Hematopoietic multipotent progenitor cell treated with erythropoietin and hydrocortisone succinate and interleukin-3 and kit ligand, for 8 days (in vitro differentiated cells): ENCODE data around the gene BAD.

Experiments used
- DNase-seq: peaks from one replicate; pipeline ENCODE4 v3.0.0-alpha.2; 2015

Gene BAD

GRCh38 chr11:64227405-64227956 lies 57.0 kb downstream of the BAD start:
- DNase-seq = no peak

GRCh38 chr11:64226507-64227051 lies 57.9 kb downstream of the BAD start:
- DNase-seq = peak; percentile 79

DNA sequence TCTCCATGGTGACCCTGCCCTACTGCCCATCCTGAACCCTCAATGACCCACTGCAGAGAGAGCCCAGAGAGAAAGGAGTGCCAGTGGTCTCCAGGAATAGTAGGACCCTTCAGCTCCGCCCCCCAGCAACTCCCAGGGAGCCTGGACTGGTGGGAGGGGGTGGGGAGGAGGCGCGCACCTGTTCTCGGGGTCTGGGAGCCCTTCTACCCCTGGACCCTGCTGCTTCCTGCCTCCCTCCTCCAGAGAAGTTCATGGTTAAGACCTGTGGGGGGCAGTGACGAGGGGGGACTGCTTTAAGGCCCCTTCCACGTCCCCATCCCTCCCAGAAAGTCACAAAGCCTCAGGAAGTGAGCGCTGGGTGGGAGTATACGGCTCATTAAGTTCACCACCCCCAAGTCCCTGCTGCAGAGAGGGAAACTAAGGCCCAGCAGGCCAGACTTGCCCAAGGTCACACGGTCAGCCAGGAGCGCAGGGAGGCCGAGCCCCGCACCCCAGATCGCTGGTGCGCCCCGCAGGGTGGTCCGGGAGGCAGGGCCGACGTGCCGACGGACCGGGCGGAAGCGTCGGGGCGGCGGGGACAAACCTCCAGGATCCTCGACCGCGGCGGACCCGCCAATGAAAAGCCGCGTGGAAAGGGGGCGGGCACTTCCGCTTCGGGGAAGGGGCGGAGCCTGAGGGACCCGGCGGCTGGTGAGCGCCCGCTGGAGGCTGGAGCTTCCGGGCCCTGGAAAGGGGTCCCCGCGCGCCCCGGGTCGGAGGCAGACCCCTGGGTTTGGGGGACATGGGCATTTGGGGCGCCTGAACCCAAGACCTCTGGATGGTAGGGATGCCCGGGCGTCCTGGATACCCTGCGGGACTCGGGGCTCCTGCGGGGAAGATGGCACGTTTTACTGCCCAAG lies 58.6 kb downstream of the BAD start, which contains the start of the genes NUDT22 and TRPT1:
NUDT22 (plus strand) TSS at position 667 of the 899 bp plus-strand sequence. CDS start 379 bp downstream, outside the sequence.
TRPT1 (minus strand) TSS at position 579 of the 899 bp plus-strand sequence; CDS start at position 253, 326 bp downstream.
- peak; percentile 87 for DNase-seq

GRCh38 chr11:64224891-64225607 lies 59.4 kb downstream of the BAD start:
- peak; percentile 6 for DNase-seq

DNA sequence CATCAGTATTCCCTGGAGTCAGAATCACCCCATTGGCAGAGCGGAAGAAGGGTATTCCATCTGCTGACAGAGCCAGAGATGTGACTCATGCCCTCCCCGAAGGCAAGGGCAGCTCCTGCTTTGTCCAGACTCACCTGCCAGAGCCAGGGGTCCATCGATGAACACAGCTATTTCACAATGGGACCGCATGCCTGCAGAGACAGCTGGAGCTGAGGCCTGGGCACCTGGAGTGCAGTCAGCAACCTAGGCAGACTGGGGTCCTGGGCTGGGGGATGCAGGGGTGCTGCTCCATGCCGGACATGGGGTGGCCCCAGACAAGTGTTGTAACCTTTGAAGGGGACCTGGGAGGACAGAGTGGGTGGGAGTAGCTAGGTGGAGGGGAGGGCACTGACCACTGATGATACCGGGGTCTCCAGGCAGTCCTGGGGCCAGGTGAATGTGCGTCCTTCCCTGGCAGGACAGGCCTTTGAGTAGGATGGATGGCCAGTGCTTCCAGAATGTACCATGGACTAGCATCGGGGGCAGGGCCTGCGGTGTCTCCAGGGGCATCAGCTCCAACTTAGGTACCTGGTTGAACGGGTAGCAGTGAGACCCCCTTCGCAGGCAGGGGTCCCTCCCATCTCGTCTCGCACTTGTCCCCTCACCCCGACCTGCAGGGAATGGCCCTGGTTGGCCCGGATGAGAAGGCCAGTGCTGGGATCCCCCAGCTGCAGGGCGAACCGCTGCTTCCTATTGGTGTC lies 60.1 kb downstream of the BAD start:
- peak; percentile 5 for DNase-seq

DNA sequence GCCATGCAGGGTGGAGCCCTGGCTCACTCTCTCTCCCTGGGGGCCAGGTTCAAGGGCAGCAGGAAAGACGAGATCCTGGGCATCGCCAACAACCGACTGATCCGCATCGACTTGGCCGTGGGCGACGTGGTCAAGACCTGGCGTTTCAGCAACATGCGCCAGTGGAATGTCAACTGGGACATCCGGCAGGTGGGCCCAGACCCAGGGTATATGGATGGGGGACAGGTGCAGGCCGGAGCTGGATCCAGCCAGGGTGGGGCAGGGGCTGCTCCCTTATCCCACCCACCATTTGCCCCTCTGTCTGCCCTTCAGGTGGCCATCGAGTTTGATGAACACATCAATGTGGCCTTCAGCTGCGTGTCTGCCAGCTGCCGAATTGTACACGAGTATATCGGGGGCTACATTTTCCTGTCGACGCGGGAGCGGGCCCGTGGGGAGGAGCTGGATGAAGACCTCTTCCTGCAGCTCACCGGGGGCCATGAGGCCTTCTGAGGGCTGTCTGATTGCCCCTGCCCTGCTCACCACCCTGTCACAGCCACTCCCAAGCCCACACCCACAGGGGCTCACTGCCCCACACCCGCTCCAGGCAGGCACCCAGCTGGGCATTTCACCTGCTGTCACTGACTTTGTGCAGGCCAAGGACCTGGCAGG lies 61.3 kb downstream of the BAD start:
- DNase-seq = no peak

DNA sequence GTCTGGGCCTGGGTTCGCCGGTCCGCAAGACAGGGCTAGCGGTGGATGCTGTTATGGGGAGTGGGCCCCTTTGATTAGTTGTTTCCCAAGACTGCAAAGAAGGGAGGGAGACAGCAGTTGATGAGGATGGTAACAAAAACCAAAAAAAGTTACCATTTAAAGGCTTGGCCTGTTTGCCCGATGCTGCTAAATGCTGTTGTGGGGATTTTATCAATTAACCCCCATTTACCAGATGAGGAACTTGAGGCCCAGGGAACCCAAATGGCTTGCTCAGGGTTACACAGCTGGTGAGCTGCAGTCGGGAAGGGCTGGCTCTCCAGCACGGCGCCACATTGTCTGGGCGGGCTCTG lies 61.8 kb downstream of the BAD start:
- no peak for DNase-seq

DNA sequence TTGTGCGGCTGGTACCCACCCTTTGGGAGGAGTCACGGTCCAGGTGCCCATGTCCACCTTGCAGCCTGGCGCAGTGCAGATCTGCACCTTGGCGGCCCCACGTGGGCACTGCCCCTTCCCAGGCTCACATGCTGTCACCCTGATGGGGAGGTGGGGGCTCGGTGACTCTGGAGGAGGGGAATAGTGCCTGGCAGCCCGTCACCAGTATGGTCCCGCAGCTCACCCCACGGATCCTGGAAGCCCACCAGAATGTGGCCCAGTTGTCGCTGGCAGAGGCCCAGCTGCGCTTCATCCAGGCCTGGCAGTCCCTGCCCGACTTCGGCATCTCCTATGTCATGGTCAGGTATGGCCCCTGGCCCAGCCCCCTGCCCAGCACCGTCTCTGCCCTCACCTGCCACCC lies 63.7 kb downstream of the BAD start:
- no peak for DNase-seq

DNA sequence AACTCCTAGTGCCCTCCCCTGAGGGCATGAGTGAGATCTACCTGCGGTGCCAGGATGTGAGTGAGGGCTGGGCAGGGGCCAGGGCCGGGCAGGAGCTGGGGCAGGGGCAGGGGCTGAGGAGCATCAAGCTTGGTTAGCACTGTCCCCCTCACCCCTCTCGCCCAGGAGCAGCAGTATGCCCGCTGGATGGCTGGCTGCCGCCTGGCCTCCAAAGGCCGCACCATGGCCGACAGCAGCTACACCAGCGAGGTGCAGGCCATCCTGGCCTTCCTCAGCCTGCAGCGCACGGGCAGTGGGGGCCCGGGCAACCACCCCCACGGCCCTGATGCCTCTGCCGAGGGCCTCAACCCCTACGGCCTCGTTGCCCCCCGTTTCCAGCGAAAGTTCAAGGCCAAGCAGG lies 64.2 kb downstream of the BAD start:
- no peak for DNase-seq
